NOMO-1 treated with dmso at 0.1 percent for 144 hours (cell line): ENCODE results near the gene OS9.

Source experiments
- DNase-seq: peaks from one replicate; lab custom pipeline; 2025; ENCODE audit not compliant: unreplicated experiment; lab: John Stamatoyannopoulos, UW

OS9 gene

GRCh38 chr12:57751788-57752667 is 58.1 kb downstream of the OS9 start, which contains the start of gene CDK4:
Gene CDK4, minus strand, starts transcription at chr12:57752310. Its CDS starts 593 bp downstream, at chr12:57751717.
- DNase-seq = peak; percentile 99

- no peak for DNase-seq
Measured at GRCh38 chr12:57752668-57753000, 58.7 kb downstream of the OS9 start.

- DNase-seq = no peak
Measured at GRCh38 chr12:57753756-57754337, 59.9 kb downstream of the OS9 start.

- peak; percentile 39 for DNase-seq
Measured at GRCh38 chr12:57754411-57755193, 60.7 kb downstream of the OS9 start, which contains the start of gene MARCHF9. Gene MARCHF9, plus strand, starts transcription at chr12:57755103. Its CDS starts 426 bp downstream, at chr12:57755529.

- DNase-seq = no peak
Measured at GRCh38 chr12:57755194-57755453, 61.2 kb downstream of the OS9 start.

- DNase-seq = no peak
Measured at GRCh38 chr12:57755454-57756372, 61.8 kb downstream of the OS9 start.

- DNase-seq = peak; percentile 40
Measured at GRCh38 chr12:57756406-57757341, 62.7 kb downstream of the OS9 start.

- no peak for DNase-seq
Measured at GRCh38 chr12:57757771-57758170, 63.8 kb downstream of the OS9 start.

GRCh38 chr12:57758552-57759359 is 64.8 kb downstream of the OS9 start:
- DNase-seq = no peak

- DNase-seq = no peak
Measured at GRCh38 chr12:57759360-57759980, 65.5 kb downstream of the OS9 start.

- DNase-seq = no peak
Measured at GRCh38 chr12:57760347-57760982, 66.5 kb downstream of the OS9 start.

- DNase-seq = no peak
Measured at GRCh38 chr12:57761391-57761998, 67.6 kb downstream of the OS9 start.

GRCh38 chr12:57762463-57762862 is 68.5 kb downstream of the OS9 start:
- no peak for DNase-seq

- DNase-seq = no peak
Measured at GRCh38 chr12:57763881-57764661, 70.1 kb downstream of the OS9 start.

GRCh38 chr12:57764662-57765002 is 70.7 kb downstream of the OS9 start:
- no peak for DNase-seq

- no peak for DNase-seq
Measured at GRCh38 chr12:57765003-57765697, 71.2 kb downstream of the OS9 start.
